B cell (primary cell): ENCODE measurements around the gene NCOA4. TPM values are rescaled to one million over a fixed set of nuclear protein-coding genes. Genes with fewer than 3 reads are reported as not detected.

Experiments
- ATAC-seq: fragments of 200-7000 bp; cut with Tn5 transposase; one replicate; pipeline ENCODE4 v1.10.0; 2021; ENCODE audit warnings: low read depth, mild to moderate bottlenecking, moderate number of reproducible peaks, moderate library complexity
- CTCF ChIA-PET: fragments of 350-600 bp; sonication (Branson Sonifier 250); formaldehyde crosslinking; loops from one replicate; lab custom pipeline; 2021; ENCODE audit warnings: antibody characterized with exemption, inconsistent platforms; lab: Charles Lee
- POLR2A ChIA-PET: fragments of 350-600 bp; sonication (Branson Sonifier 250); formaldehyde crosslinking; loops from one replicate; lab custom pipeline; 2021; ENCODE audit warnings: antibody characterized with exemption; lab: Charles Lee
- DNase-seq: peaks from one replicate; pipeline ENCODE4 v3.0.0; 2013
- H2AFZ ChIP-seq: 2 replicates; pipeline ENCODE4 v1.6.1; 2012; ENCODE audit warnings: mild to moderate bottlenecking, low read depth, low read length; ENCODE audit not compliant: insufficient read depth, poor library complexity, severe bottlenecking
- H3K27ac ChIP-seq, 2 donors: 1 replicate in 1 of 2; 2 replicates in 1 of 2; pipeline ENCODE4 v1.5.1; 2012 to 2013; ENCODE audit warnings: low read length in 2 of 2, mild to moderate bottlenecking in 2 of 2, moderate library complexity in 1 of 2
- H3K27me3 ChIP-seq, 4 experiments: fragments of 200-600 bp in 1 of 4; sonication (generic) in 1 of 4; replicated peaks in 1 of 4; 1 replicate in 2 of 4; 2 replicates in 2 of 4; pipeline versions ENCODE4 v1.6.1 to v1.7.0; 2013 to 2016; ENCODE audit warnings: low read length in 3 of 4, mild to moderate bottlenecking in 2 of 4, mixed read lengths in 1 of 4, moderate library complexity in 1 of 4; ENCODE audit not compliant: insufficient read depth in 4 of 4, control insufficient read depth in 3 of 4; ENCODE audit errors: control extremely low read depth in 1 of 4
- H3K36me3 ChIP-seq, 2 experiments: replicated peaks in 1 of 2; 1 replicate in 1 of 2; 2 replicates in 1 of 2; pipeline versions ENCODE4 v1.6.1 to v1.7.1; 2013; ENCODE audit warnings: low read length in 1 of 2; ENCODE audit not compliant: insufficient read depth in 2 of 2, control insufficient read depth in 1 of 2; ENCODE audit errors: control extremely low read depth in 1 of 2, extremely low read depth in 1 of 2
- H3K4me1 ChIP-seq, 2 donors: fragments of 200-600 bp in 1 of 2; sonication (generic) in 1 of 2; 1 replicate in 1 of 2; 2 replicates in 1 of 2; pipeline versions ENCODE4 v1.5.1 to v1.6.1; 2013 to 2017; ENCODE audit warnings: low read length in 2 of 2; ENCODE audit not compliant: control insufficient read depth in 2 of 2, insufficient read depth in 2 of 2
- H3K4me2 ChIP-seq: replicated peaks from 2 replicates; pipeline ENCODE3; 2012; ENCODE audit warnings: mild to moderate bottlenecking, low read depth, low read length; ENCODE audit not compliant: poor library complexity, severe bottlenecking
- H3K4me3 ChIP-seq, 5 experiments: fragments of 200-600 bp in 1 of 5; sonication (generic) in 1 of 5; 1 replicate in 3 of 5; 2 replicates in 2 of 5; pipeline versions ENCODE4 v1.5.1 to v1.7.0; 2011 to 2016; ENCODE audit warnings: low read length in 4 of 5, mild to moderate bottlenecking in 4 of 5, low read depth in 2 of 5, control low read depth in 1 of 5, moderate library complexity in 1 of 5; ENCODE audit not compliant: insufficient read depth in 1 of 5; ENCODE audit errors: control extremely low read depth in 1 of 5, extremely low read depth in 1 of 5
- H3K79me2 ChIP-seq: fragments of 200-600 bp; sonication (generic); one replicate; pipeline ENCODE4 v1.6.0; 2016; ENCODE audit warnings: low read length; ENCODE audit not compliant: control insufficient read depth, insufficient read depth
- H3K9ac ChIP-seq: fragments of 200-600 bp; sonication (generic); 2 replicates; pipeline ENCODE4 v1.6.1; 2017; ENCODE audit warnings: mild to moderate bottlenecking, low read length, moderate library complexity
- H3K9me3 ChIP-seq, 3 donors: one replicate each; pipeline versions ENCODE4 v1.6.1 to v1.7.1; 2013; ENCODE audit warnings: low read length in 2 of 3; ENCODE audit not compliant: control insufficient read depth in 2 of 3, insufficient read depth in 1 of 3; ENCODE audit errors: control extremely low read depth in 1 of 3
- H4K20me1 ChIP-seq: 2 replicates; pipeline ENCODE4 v1.6.0; 2012; ENCODE audit warnings: mild to moderate bottlenecking, low read length; ENCODE audit not compliant: insufficient read depth, control insufficient read depth, poor library complexity, severe bottlenecking
- H3K27ac Mint-ChIP-seq: one replicate; pipeline ENCODE4 v1.8.0; 2021; ENCODE audit warnings: mixed read lengths
- H3K27me3 Mint-ChIP-seq: one replicate; pipeline ENCODE4 v1.8.0; 2021; ENCODE audit warnings: mixed read lengths
- H3K4me1 Mint-ChIP-seq: one replicate; pipeline ENCODE4 v1.8.0; 2021; ENCODE audit warnings: mixed read lengths
- H3K4me3 Mint-ChIP-seq: one replicate; pipeline ENCODE4 v1.8.0; 2021; ENCODE audit warnings: mixed read lengths
- H3K9me3 Mint-ChIP-seq: one replicate; pipeline ENCODE4 v1.8.0; 2022; ENCODE audit warnings: mixed read lengths; ENCODE audit not compliant: insufficient read depth
- CTCF ChIP-seq: fragments of 200-600 bp; IDR thresholded peaks from one replicate; pipeline ENCODE4 v1.8.0; 2022; ENCODE audit warnings: antibody characterized with exemption, mild to moderate bottlenecking
- EZH2 ChIP-seq: IDR thresholded peaks from 2 replicates; pipeline ENCODE4 v1.6.1; 2012; ENCODE audit warnings: borderline replicate concordance, low read depth, mild to moderate bottlenecking, moderate library complexity, low read length; ENCODE audit not compliant: insufficient read depth, poor library complexity, severe bottlenecking
- WGBS: methylation state at CpG from one replicate; pipeline ENCODE4 v1.1.5; 2013; ENCODE audit warnings: missing lambda C conversion rate; ENCODE audit not compliant: insufficient coverage; 5-methylcytosine and 5-hydroxymethylcytosine counted together
- intact Hi-C: fragments of 100-400 bp; cut with micrococcal nuclease; formaldehyde crosslinking; loops from one replicate; pipeline ENCODE4 v1.10.0; 2022
- polyA plus RNA-seq: library from polyadenylated mRNA; depleted of rRNA; stranded (reverse); fragments of >200 nt; gene quantifications from 2 replicates; pipeline ENCODE4 v1.2.3, GENCODE V29; 2012
- total RNA-seq, 2 donors: library from RNA; stranded (reverse); fragments of 120-200 nt in 1 of 2; gene quantifications; 1 replicate in 1 of 2; 2 replicates in 1 of 2; pipeline versions ENCODE4 v1.2.3 to v1.2.4, GENCODE V29; 2013 to 2022

The NCOA4 gene
- total and polyA plus RNA-seq, 2 donors (not counting 1 experiment from before 2014, with no cell fraction given): 27.1 to 69.7 TPM

GRCh38 chr10:46048152-46048551, 17.7 kb upstream of the NCOA4 start:
- no peaks in the 10 kb centered on the region for H3K9me3 ChIP-seq
- no peaks in the 10 kb centered on the region for H3K4me1 ChIP-seq
- no peak overlapping the region for H3K4me3 Mint-ChIP-seq
- H3K36me3 ChIP-seq: no peaks in the 10 kb centered on the region
- no peak overlapping the region for H3K4me3 ChIP-seq
- peaks cover 0 to 9% (median 2%) of the 10 kb centered on the region in 4 experiments for H3K27me3 ChIP-seq
- intact Hi-C loops: no loop called here
- H3K79me2 ChIP-seq: no peaks in the 10 kb centered on the region
- TF ChIP-seq CTCF: no peak
- TF ChIP-seq EZH2: no peak
- ATAC-seq (no peak), DNase-seq (no peak)
- POLR2A ChIA-PET: no interaction called here
- H3K27ac Mint-ChIP-seq: no peak overlapping the region
- H3K9me3 Mint-ChIP-seq: no peaks in the 10 kb centered on the region
- no peak overlapping the region for H3K27ac ChIP-seq
- no peak overlapping the region for H3K4me2 ChIP-seq
- H3K9ac ChIP-seq: no peak overlapping the region
- 100% methylated on average over 1 of the region's 2 CpGs for WGBS
- CTCF ChIA-PET: no interaction called here
- H3K4me1 Mint-ChIP-seq: peaks cover 1% of the 10 kb centered on the region
- H3K27me3 Mint-ChIP-seq: peaks cover 13% of the 10 kb centered on the region
- no peak overlapping the region for H2AFZ ChIP-seq
- no peaks in the 10 kb centered on the region for H4K20me1 ChIP-seq

GRCh38 chr10:46046261-46046660, 15.8 kb upstream of the NCOA4 start, which contains the start of gene MSMB:
Gene MSMB, minus strand, starts transcription at chr10:46046269. Its CDS starts 32 bp downstream, at chr10:46046237.
- H3K4me3 Mint-ChIP-seq: no peak within 1 kb of the TSS
- POLR2A ChIA-PET: no interaction called here
- Histone ChIP-seq H3K4me3 (no peak within 1 kb of the TSS), H3K4me1 (no peaks in the 10 kb centered on the region), H3K27ac (no peak within 1 kb of the TSS), H2AFZ (no peak within 1 kb of the TSS), H3K36me3 (no peaks in the 10 kb centered on the region), H4K20me1 (no peaks in the 10 kb centered on the region), H3K4me2 (no peak within 1 kb of the TSS), H3K79me2 (no peaks in the 10 kb centered on the region), H3K9me3 (no peaks in the 10 kb centered on the region), H3K9ac (no peak within 1 kb of the TSS), H3K27me3 (peaks cover 0 to 9% (median 2%) of the 10 kb centered on the region in 4 experiments)
- DNase-seq: no peak
- no peaks in the 10 kb centered on the region for H3K9me3 Mint-ChIP-seq
- CTCF ChIA-PET: no interaction called here
- peaks cover 6% of the 10 kb centered on the region for H3K27me3 Mint-ChIP-seq
- no peak for ATAC-seq
- no peak within 1 kb of the TSS for H3K27ac Mint-ChIP-seq
- H3K4me1 Mint-ChIP-seq: peaks cover 1% of the 10 kb centered on the region
- intact Hi-C loops: no loop called here
- WGBS: 100% methylated on average over 4 of the region's 7 CpGs
- TF ChIP-seq CTCF: no peak
- TF ChIP-seq EZH2: no peak
